GM23338 (cell line): ENCODE data around the gene OTC. TPM values are rescaled to one million over a fixed set of nuclear protein-coding genes. Genes with fewer than 3 reads are reported as not detected.

Experiments used
- ATAC-seq: fragments of 200-7000 bp; cut with Tn5 transposase; 3 replicates; pipeline ENCODE4 v1.9.1; 2020
- DNase-seq: peaks from one replicate; pipeline ENCODE4 v3.0.0-alpha.2; 2015; ENCODE audit warnings: low spot score
- H2AFZ ChIP-seq: fragments of 200-600 bp; sonication (generic); 2 replicates; pipeline ENCODE4 v1.8.0; 2016; ENCODE audit warnings: antibody characterized with exemption, mild to moderate bottlenecking, moderate library complexity
- H3F3A ChIP-seq: fragments of 200-600 bp; sonication (generic); replicated peaks from 2 replicates; pipeline ENCODE4 v1.8.0; 2017; ENCODE audit warnings: antibody characterized with exemption, mixed run types, low read depth
- H3K27ac ChIP-seq: fragments of 200-600 bp; sonication (generic); 2 replicates; pipeline ENCODE4 v1.6.1; 2016; ENCODE audit warnings: low read depth
- H3K27me3 ChIP-seq: fragments of 200-600 bp; sonication (generic); 2 replicates; pipeline ENCODE4 v1.8.0; 2016; ENCODE audit warnings: mild to moderate bottlenecking, mixed run types, moderate library complexity; ENCODE audit not compliant: insufficient read depth
- H3K36me3 ChIP-seq: fragments of 200-600 bp; sonication (generic); 2 replicates; pipeline ENCODE4 v1.8.0; 2016; ENCODE audit warnings: mild to moderate bottlenecking; ENCODE audit not compliant: insufficient read depth
- H3K4me1 ChIP-seq: fragments of 200-600 bp; sonication (generic); 2 replicates; pipeline ENCODE4 v1.8.0; 2016; ENCODE audit warnings: mild to moderate bottlenecking, moderate library complexity; ENCODE audit not compliant: insufficient read depth
- H3K4me2 ChIP-seq: fragments of 200-600 bp; sonication (generic); 2 replicates; pipeline ENCODE4 v1.7.1; 2017; ENCODE audit warnings: mixed run types
- H3K4me3 ChIP-seq: fragments of 200-600 bp; sonication (generic); 2 replicates; pipeline ENCODE4 v1.6.1; 2016; ENCODE audit warnings: mixed run types
- H3K79me2 ChIP-seq: fragments of 200-600 bp; sonication (generic); replicated peaks from 2 replicates; pipeline ENCODE4 v1.8.0; 2017; ENCODE audit warnings: mild to moderate bottlenecking; ENCODE audit not compliant: insufficient read depth
- H3K9me2 ChIP-seq: fragments of 200-600 bp; sonication (generic); 2 replicates; pipeline ENCODE4 v1.8.0; 2017; ENCODE audit not compliant: insufficient read depth
- H4K20me1 ChIP-seq: fragments of 200-600 bp; sonication (generic); replicated peaks from 2 replicates; pipeline ENCODE4 v1.8.0; 2017; ENCODE audit warnings: mild to moderate bottlenecking; ENCODE audit not compliant: insufficient read depth
- H3K27ac Mint-ChIP-seq: 2 replicates; pipeline ENCODE4 v1.8.0; 2020; ENCODE audit warnings: inconsistent platforms, mild to moderate bottlenecking, moderate library complexity, mixed read lengths
- H3K27me3 Mint-ChIP-seq: 3 replicates; pipeline ENCODE4 v1.8.0; 2022; ENCODE audit warnings: low read depth, mild to moderate bottlenecking, moderate library complexity, mixed read lengths, inconsistent platforms; ENCODE audit not compliant: insufficient read depth, poor library complexity
- H3K36me3 Mint-ChIP-seq: 3 replicates; pipeline ENCODE4 v1.8.0; 2021; ENCODE audit warnings: low read depth, mild to moderate bottlenecking, inconsistent platforms, moderate library complexity, mixed read lengths
- H3K4me1 Mint-ChIP-seq: 3 replicates; pipeline ENCODE4 v1.8.0; 2020; ENCODE audit warnings: mild to moderate bottlenecking, inconsistent platforms, mixed read lengths
- H3K4me3 Mint-ChIP-seq: 3 replicates; pipeline ENCODE4 v1.8.0; 2021; ENCODE audit warnings: moderate library complexity, mild to moderate bottlenecking, inconsistent platforms, mixed read lengths
- H3K9me3 Mint-ChIP-seq: 3 replicates; pipeline ENCODE4 v1.8.0; 2020; ENCODE audit warnings: moderate library complexity, mild to moderate bottlenecking, inconsistent platforms, mixed read lengths
- NANOG ChIP-seq: IDR thresholded peaks from 2 replicates; pipeline ENCODE4 v1.6.1; 2016; ENCODE audit warnings: antibody characterized with exemption, borderline replicate concordance
- POLR2AphosphoS5 ChIP-seq: IDR thresholded peaks from 2 replicates; pipeline ENCODE4 v1.6.1; 2016; ENCODE audit warnings: antibody characterized with exemption, low read depth
- STAT1 ChIP-seq: IDR thresholded peaks from one replicate; pipeline ENCODE4 v1.6.1; 2016; ENCODE audit warnings: antibody characterized with exemption; ENCODE audit not compliant: unreplicated experiment
- ZNF331 ChIP-seq: fragments of 250-450 bp; sonication (Bioruptor Pico); IDR thresholded peaks from 2 replicates; pipeline ENCODE4 v1.5.0; 2020; ENCODE audit warnings: low read depth, mild to moderate bottlenecking, moderate library complexity
- polyA plus RNA-seq: library from polyadenylated mRNA; unstranded; fragments of >200 nt; fragmentation: Nextera tagmentation; extraction: Ambion mirVana; gene quantifications from 2 replicates; pipeline ENCODE4 v1.2.1, GENCODE V29; 2016
- total RNA-seq: library from RNA; depleted of rRNA; stranded (reverse); fragments of >200 nt; shearing (Covaris generic); gene quantifications from 2 replicates; pipeline ENCODE4 v1.2.3, GENCODE V29; 2014
- TF ChIP-seq, protein P1 (sequence below): IDR thresholded peaks from 2 replicates; pipeline ENCODE4 v1.6.1; 2016; ENCODE audit warnings: antibody characterized with exemption
- TF ChIP-seq, protein P2 (sequence below): fragments of 250-450 bp; sonication (Bioruptor Pico); IDR thresholded peaks from 2 replicates; pipeline ENCODE4 v1.5.0; 2020; ENCODE audit warnings: mild to moderate bottlenecking, moderate library complexity

Gene OTC
- total and polyA plus RNA-seq, 2 experiments from 2014 or later, result not detected

GRCh38 chrX:38318196-38318595 is 34.2 kb upstream of the OTC start (continued):
- TF ChIP-seq, protein P1, sequence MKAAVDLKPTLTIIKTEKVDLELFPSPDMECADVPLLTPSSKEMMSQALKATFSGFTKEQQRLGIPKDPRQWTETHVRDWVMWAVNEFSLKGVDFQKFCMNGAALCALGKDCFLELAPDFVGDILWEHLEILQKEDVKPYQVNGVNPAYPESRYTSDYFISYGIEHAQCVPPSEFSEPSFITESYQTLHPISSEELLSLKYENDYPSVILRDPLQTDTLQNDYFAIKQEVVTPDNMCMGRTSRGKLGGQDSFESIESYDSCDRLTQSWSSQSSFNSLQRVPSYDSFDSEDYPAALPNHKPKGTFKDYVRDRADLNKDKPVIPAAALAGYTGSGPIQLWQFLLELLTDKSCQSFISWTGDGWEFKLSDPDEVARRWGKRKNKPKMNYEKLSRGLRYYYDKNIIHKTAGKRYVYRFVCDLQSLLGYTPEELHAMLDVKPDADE, result no peak
- TF ChIP-seq, protein P2, sequence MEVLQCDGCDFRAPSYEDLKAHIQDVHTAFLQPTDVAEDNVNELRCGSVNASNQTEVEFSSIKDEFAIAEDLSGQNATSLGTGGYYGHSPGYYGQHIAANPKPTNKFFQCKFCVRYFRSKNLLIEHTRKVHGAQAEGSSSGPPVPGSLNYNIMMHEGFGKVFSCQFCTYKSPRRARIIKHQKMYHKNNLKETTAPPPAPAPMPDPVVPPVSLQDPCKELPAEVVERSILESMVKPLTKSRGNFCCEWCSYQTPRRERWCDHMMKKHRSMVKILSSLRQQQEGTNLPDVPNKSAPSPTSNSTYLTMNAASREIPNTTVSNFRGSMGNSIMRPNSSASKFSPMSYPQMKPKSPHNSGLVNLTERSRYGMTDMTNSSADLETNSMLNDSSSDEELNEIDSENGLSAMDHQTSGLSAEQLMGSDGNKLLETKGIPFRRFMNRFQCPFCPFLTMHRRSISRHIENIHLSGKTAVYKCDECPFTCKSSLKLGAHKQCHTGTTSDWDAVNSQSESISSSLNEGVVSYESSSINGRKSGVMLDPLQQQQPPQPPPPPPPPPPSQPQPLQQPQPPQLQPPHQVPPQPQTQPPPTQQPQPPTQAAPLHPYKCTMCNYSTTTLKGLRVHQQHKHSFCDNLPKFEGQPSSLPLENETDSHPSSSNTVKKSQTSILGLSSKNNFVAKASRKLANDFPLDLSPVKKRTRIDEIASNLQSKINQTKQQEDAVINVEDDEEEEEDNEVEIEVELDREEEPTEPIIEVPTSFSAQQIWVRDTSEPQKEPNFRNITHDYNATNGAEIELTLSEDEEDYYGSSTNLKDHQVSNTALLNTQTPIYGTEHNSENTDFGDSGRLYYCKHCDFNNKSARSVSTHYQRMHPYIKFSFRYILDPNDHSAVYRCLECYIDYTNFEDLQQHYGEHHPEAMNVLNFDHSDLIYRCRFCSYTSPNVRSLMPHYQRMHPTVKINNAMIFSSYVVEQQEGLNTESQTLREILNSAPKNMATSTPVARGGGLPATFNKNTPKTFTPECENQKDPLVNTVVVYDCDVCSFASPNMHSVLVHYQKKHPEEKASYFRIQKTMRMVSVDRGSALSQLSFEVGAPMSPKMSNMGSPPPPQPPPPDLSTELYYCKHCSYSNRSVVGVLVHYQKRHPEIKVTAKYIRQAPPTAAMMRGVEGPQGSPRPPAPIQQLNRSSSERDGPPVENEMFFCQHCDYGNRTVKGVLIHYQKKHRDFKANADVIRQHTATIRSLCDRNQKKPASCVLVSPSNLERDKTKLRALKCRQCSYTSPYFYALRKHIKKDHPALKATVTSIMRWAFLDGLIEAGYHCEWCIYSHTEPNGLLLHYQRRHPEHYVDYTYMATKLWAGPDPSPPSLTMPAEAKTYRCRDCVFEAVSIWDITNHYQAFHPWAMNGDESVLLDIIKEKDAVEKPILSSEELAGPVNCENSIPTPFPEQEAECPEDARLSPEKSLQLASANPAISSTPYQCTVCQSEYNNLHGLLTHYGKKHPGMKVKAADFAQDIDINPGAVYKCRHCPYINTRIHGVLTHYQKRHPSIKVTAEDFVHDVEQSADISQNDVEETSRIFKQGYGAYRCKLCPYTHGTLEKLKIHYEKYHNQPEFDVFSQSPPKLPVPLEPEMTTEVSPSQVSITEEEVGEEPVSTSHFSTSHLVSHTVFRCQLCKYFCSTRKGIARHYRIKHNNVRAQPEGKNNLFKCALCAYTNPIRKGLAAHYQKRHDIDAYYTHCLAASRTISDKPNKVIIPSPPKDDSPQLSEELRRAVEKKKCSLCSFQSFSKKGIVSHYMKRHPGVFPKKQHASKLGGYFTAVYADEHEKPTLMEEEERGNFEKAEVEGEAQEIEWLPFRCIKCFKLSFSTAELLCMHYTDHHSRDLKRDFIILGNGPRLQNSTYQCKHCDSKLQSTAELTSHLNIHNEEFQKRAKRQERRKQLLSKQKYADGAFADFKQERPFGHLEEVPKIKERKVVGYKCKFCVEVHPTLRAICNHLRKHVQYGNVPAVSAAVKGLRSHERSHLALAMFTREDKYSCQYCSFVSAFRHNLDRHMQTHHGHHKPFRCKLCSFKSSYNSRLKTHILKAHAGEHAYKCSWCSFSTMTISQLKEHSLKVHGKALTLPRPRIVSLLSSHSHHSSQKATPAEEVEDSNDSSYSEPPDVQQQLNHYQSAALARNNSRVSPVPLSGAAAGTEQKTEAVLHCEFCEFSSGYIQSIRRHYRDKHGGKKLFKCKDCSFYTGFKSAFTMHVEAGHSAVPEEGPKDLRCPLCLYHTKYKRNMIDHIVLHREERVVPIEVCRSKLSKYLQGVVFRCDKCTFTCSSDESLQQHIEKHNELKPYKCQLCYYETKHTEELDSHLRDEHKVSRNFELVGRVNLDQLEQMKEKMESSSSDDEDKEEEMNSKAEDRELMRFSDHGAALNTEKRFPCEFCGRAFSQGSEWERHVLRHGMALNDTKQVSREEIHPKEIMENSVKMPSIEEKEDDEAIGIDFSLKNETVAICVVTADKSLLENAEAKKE (CRISPR knock-in tag), result no peak

- no peak overlapping the region for H3K4me2 ChIP-seq
- H3K4me1 ChIP-seq, result 0 out of 2 replicates have a peak, but pooled peaks cover 3% of the 10 kb centered on the region
- no peaks in the 10 kb centered on the region for H3K36me3 ChIP-seq
- Mint-ChIP-seq H3K9me3 (no peaks in the 10 kb centered on the region), H3K4me1 (peaks cover 14% of the 10 kb centered on the region), H3K4me3 (no peak overlapping the region), H3K27me3 (no peaks in the 10 kb centered on the region), H3K27ac (peak overlapping the region; percentile 31; the same call in 1 of the 2 replicates), H3K36me3 (peaks cover 3% of the 10 kb centered on the region; the same call in 2 of the 3 replicates)
- no peaks in the 10 kb centered on the region for H3K9me2 ChIP-seq
- H3K79me2 ChIP-seq, result no peaks in the 10 kb centered on the region; the same call in 1 of the 2 replicates
- H2AFZ ChIP-seq, result no peak overlapping the region
- H3K27me3 ChIP-seq, result no peaks in the 10 kb centered on the region
- H3K27ac ChIP-seq, result no peak overlapping the region
- no peak for TF ChIP-seq POLR2AphosphoS5
- no peak for TF ChIP-seq NANOG
- no peak for TF ChIP-seq STAT1
- no peak for TF ChIP-seq ZNF331
- no peaks in the 10 kb centered on the region for H3F3A ChIP-seq
- ATAC-seq (no peak), DNase-seq (no peak)
- H3K4me3 ChIP-seq, result no peak overlapping the region
- no peaks in the 10 kb centered on the region for H4K20me1 ChIP-seq
Measured at GRCh38 chrX:38318606-38319005, 33.8 kb upstream of the OTC start.
